ENCODE data around the gene TARBP2. TPM values are rescaled to one million over a fixed set of nuclear protein-coding genes. Genes with fewer than 3 reads are reported as not detected.

Gene TARBP2
- total and polyA plus RNA-seq, 8 donors, result 11.7 to 50.1 (median 17.1) TPM

DNA sequence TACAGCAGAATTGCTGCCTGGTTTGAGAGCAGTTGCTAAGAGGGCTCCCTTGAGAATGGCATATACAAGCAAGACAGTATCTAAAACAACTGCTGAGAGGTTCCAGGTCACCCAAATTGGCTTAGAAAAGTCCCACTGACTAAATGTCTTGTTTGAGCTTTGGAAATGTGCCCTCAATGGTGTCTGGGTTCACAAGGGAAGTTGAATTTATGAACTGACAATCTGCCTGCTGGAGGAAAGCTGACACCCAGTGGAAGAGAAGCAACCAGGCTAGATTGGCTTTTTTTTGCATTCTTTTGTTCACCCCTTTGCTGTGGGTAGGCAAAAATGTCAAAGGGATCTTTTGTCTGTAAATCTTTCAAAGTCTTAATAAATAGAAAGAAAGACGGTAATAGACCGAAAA lies 50.8 kb downstream of the TARBP2 start:
- no peaks in the 10 kb centered on the region for H3K27me3 ChIP-seq
- WGBS, 2 donors, result 96 to 100% methylated on average over 2 of the region's 2 CpGs
- H3K27ac ChIP-seq, result no peak overlapping the region
- FAIRE-seq (no peak), DNase-seq (no peak), ATAC-seq (no peak)
- H3K4me3 ChIP-seq, result no peak overlapping the region
- no peaks in the 10 kb centered on the region for H3K4me1 ChIP-seq
- peaks cover 0 to 21% (median 11%) of the 10 kb centered on the region in 3 donors for H3K36me3 ChIP-seq
- TF ChIP-seq, protein P1, sequence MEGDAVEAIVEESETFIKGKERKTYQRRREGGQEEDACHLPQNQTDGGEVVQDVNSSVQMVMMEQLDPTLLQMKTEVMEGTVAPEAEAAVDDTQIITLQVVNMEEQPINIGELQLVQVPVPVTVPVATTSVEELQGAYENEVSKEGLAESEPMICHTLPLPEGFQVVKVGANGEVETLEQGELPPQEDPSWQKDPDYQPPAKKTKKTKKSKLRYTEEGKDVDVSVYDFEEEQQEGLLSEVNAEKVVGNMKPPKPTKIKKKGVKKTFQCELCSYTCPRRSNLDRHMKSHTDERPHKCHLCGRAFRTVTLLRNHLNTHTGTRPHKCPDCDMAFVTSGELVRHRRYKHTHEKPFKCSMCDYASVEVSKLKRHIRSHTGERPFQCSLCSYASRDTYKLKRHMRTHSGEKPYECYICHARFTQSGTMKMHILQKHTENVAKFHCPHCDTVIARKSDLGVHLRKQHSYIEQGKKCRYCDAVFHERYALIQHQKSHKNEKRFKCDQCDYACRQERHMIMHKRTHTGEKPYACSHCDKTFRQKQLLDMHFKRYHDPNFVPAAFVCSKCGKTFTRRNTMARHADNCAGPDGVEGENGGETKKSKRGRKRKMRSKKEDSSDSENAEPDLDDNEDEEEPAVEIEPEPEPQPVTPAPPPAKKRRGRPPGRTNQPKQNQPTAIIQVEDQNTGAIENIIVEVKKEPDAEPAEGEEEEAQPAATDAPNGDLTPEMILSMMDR (IDR thresholded peaks at IDR 0.05), result no peak
- H3K9me3 ChIP-seq, result no peaks in the 10 kb centered on the region
- intact Hi-C loops (cut with DNase I), result loop anchor here in 1 of 3 donors (10.0 kb wide), 1 partner anchor 63 kb away; no protein-coding TSS in a partner anchor

DNA sequence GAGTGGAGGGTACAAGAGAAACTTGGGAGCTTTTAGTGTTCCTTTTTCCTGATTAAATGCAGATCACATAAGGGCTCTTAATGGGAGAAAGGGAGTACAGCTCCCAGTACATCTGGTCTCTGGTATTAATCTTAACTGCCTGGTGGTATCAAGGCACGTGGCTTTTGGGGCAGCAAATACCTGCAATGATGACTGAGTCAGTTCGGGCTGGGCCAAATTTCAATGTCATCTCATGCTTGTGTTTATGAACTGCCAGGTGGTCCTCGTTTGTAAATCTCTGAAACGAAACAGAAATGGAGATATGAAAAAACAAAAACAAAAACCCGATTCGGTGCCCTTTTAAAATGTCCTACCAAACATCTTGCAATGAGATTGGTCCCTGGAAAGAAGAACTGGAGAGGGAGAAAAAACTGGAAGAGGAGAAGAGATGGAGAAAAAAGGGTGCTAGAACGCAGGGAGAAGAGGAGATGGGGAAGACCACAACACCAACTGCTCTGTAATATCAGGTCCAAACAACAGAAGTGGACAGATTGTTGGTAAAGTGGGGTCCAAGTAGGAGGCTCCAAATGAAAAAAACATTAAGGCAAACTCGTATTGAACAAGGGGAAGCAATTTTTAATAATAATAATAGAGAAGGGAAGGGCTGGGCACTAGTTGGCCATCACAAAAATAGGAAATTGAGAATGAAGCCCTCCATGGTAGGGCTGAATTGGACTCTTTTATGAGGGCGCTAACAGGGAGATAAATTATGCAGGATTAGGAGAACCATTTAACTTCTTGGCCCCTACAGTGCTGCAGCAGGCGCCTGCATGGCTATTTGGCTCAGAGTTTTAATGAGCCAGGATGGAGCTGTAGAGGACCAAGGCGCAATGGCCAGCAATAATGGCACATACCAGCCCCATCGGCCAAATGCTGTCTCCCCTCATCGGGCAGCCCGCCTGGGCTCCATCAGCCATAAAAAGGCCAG lies 51.6 kb downstream of the TARBP2 start:
- ATAC-seq (no peak), DNase-seq (no peak), FAIRE-seq (no peak)
- Histone ChIP-seq H3K36me3 (peaks cover 0 to 21% (median 11%) of the 10 kb centered on the region in 3 donors), H3K4me3 (no peak overlapping the region), H3K9me3 (no peaks in the 10 kb centered on the region), H3K27ac (no peak overlapping the region), H3K27me3 (no peaks in the 10 kb centered on the region), H3K4me1 (no peaks in the 10 kb centered on the region)
- TF ChIP-seq, protein P1 (IDR thresholded peaks at IDR 0.05), result no peak
- intact Hi-C loops (cut with DNase I), result loop anchor here in 1 of 3 donors (10.0 kb wide), 1 partner anchor 62 kb away; no protein-coding TSS in a partner anchor
- 88 to 93% methylated on average over 13 to 14 of the region's 14 CpGs for WGBS, 2 donors

Other genes starting within 250 kb of the TARBP2 start
- under 1 TPM; 0.09 to 0.81 (median 0.50) TPM for gene ESPL1, start 233.0 kb upstream of the TARBP2 start, total RNA-seq
- under 1 TPM; 0.09 to 0.27 TPM for gene ESPL1, start 233.0 kb upstream of the TARBP2 start, polyA plus RNA-seq
- gene PFDN5, start 205.7 kb upstream of the TARBP2 start, total RNA-seq, result 100 to 1,000 TPM; 203 to 247 (median 231) TPM
- 100 to 1,000 TPM; 874 to 875 TPM for gene PFDN5, start 205.7 kb upstream of the TARBP2 start, polyA plus RNA-seq
- 10 to 100 TPM; 25.4 to 34.1 (median 30.6) TPM for gene MYG1, start 201.6 kb upstream of the TARBP2 start, total RNA-seq
- 10 to 100 TPM; 58.1 to 76.9 TPM for gene MYG1, start 201.6 kb upstream of the TARBP2 start, polyA plus RNA-seq
- 10 to 100 TPM; 18.6 to 37.0 (median 22.6) TPM for gene AAAS, start 179.7 kb upstream of the TARBP2 start, total RNA-seq
- gene AAAS, start 179.7 kb upstream of the TARBP2 start, polyA plus RNA-seq, result 10 to 100 TPM; 51.7 to 61.1 TPM
- gene SP7, start 164.9 kb upstream of the TARBP2 start, total RNA-seq, result not detected
- not detected for gene SP7, start 164.9 kb upstream of the TARBP2 start, polyA plus RNA-seq
- gene SP1, start 121.1 kb upstream of the TARBP2 start, total RNA-seq, result 10 to 100 TPM; 25.1 to 48.4 (median 32.5) TPM
- 10 to 100 TPM in 1 of 2 donors, 1 to 10 TPM in 1; 8.4 to 10.8 TPM for gene SP1, start 121.1 kb upstream of the TARBP2 start, polyA plus RNA-seq
- gene AMHR2, start 77.4 kb upstream of the TARBP2 start, total RNA-seq, result 1 to 10 TPM; 1.7 to 8.1 (median 3.0) TPM
- gene AMHR2, start 77.4 kb upstream of the TARBP2 start, polyA plus RNA-seq, result 1 to 10 TPM; 2.5 to 2.9 TPM
- 10 to 100 TPM; 41.3 to 77.8 (median 62.3) TPM for gene PRR13, start 59.5 kb upstream of the TARBP2 start, total RNA-seq
- gene PRR13, start 59.5 kb upstream of the TARBP2 start, polyA plus RNA-seq, result 100 to 1,000 TPM in 1 of 2 donors, 10 to 100 TPM in 1; 81.1 to 106 TPM
- 100 to 1,000 TPM; 451 to 608 (median 475) TPM for gene PCBP2, start 49.2 kb upstream of the TARBP2 start, total RNA-seq
- 100 to 1,000 TPM; 266 to 403 TPM for gene PCBP2, start 49.2 kb upstream of the TARBP2 start, polyA plus RNA-seq
- gene MAP3K12, start 1.8 kb upstream of the TARBP2 start, total RNA-seq, result 1 to 10 TPM; 2.3 to 9.9 (median 4.1) TPM
- gene MAP3K12, start 1.8 kb upstream of the TARBP2 start, polyA plus RNA-seq, result 10 to 100 TPM; 20.3 to 24.9 TPM
- not detected for gene NPFF, start 6.2 kb downstream of the TARBP2 start, total RNA-seq
- under 1 TPM in 1 of 2 donors, not detected in 1; 0.99 TPM for gene NPFF, start 6.2 kb downstream of the TARBP2 start, polyA plus RNA-seq
- gene ATF7, start 125.1 kb downstream of the TARBP2 start, total RNA-seq, result 10 to 100 TPM; 13.5 to 31.5 (median 19.6) TPM
- gene ATF7, start 125.1 kb downstream of the TARBP2 start, polyA plus RNA-seq, result 10 to 100 TPM; 11.6 to 17.3 TPM
- gene ATP5MC2, start 174.8 kb downstream of the TARBP2 start, total RNA-seq, result 100 to 1,000 TPM; 134 to 229 (median 180) TPM
- 100 to 1,000 TPM; 246 to 350 TPM for gene ATP5MC2, start 174.8 kb downstream of the TARBP2 start, polyA plus RNA-seq
- 100 to 1,000 TPM in 1 of 6 donors, 10 to 100 TPM in 5; 28.2 to 102 (median 72.3) TPM for gene CALCOCO1, start 226.2 kb downstream of the TARBP2 start, total RNA-seq
- 100 to 1,000 TPM; 102 to 103 TPM for gene CALCOCO1, start 226.2 kb downstream of the TARBP2 start, polyA plus RNA-seq